K562 (cell line): ENCODE results near the gene ADAM22. TPM values are rescaled to one million over a fixed set of nuclear protein-coding genes. Genes with fewer than 3 reads are reported as not detected.

Source experiments
- ATF2 ChIP-seq: sonication (generic); formaldehyde crosslinking; IDR thresholded peaks from 2 replicates; pipeline ENCODE4 v1.8.1; 2022; ENCODE audit warnings: missing genetic modification reagents
- CBFA2T2 ChIP-seq: fragments of 450-650 bp; conservative IDR thresholded peaks from 2 replicates; pipeline ENCODE4 v1.6.1; 2017; ENCODE audit warnings: mild to moderate bottlenecking
- DEAF1 ChIP-seq: fragments of 450-650 bp; formaldehyde crosslinking; IDR thresholded peaks from 2 replicates; pipeline ENCODE4 v1.4.0; 2020; ENCODE audit warnings: mild to moderate bottlenecking, moderate library complexity
- EZH2 ChIP-seq: IDR thresholded peaks from 2 replicates; pipeline ENCODE4 v1.6.1; 2012; ENCODE audit warnings: low read depth, mild to moderate bottlenecking, inconsistent platforms, low read length, borderline replicate concordance
- FOXJ2 ChIP-seq: fragments of 200-800 bp; sonication (Bioruptor generic); IDR thresholded peaks from 2 replicates; pipeline ENCODE4 v1.6.1; 2016; ENCODE audit warnings: missing genetic modification characterization, missing compliant biosample characterization
- HDAC1 ChIP-seq, 2 experiments: fragments of 450-650 bp; IDR thresholded peaks; 2 replicates each; pipeline ENCODE4 v1.6.1; 2016 to 2017; ENCODE audit warnings: inconsistent platforms in 1 of 2, mild to moderate bottlenecking in 1 of 2, moderate library complexity in 1 of 2
- KAT8 ChIP-seq: fragments of 450-650 bp; IDR thresholded peaks from 2 replicates; pipeline ENCODE4 v1.6.1; 2016; ENCODE audit warnings: low read depth, mild to moderate bottlenecking
- RREB1 ChIP-seq: fragments of 250-450 bp; sonication (Bioruptor Pico); IDR thresholded peaks from 2 replicates; pipeline ENCODE4 v1.4.0; 2020
- ZNF124 ChIP-seq: sonication (generic); formaldehyde crosslinking; IDR thresholded peaks from 2 replicates; pipeline ENCODE4 v1.8.1; 2022; ENCODE audit warnings: missing genetic modification reagents
- polyA plus RNA-seq, 8 experiments: library from polyadenylated mRNA; depleted of rRNA in 4 of 8; stranded (reverse) in 5 of 8; unstranded in 3 of 8; fragments of >200 nt; fragmentation: Nextera tagmentation in 2 of 8; fragmentation: Illumina TruSeq in 1 of 8; extraction: Ambion mirVana in 2 of 8; extraction: Trizol in 1 of 8; gene quantifications; 2 replicates each; pipeline versions ENCODE4 v1.2.1 to v1.2.3, GENCODE V29; 2011 to 2014; ENCODE audit warnings: inconsistent platforms in 1 of 8, missing spikeins in 1 of 8
- total RNA-seq, 7 experiments: library from RNA; depleted of rRNA in 6 of 7; stranded (reverse); fragments of >200 nt in 6 of 7; fragmentation: Illumina TruSeq in 2 of 7; extraction: Trizol in 2 of 7; gene quantifications; 2 replicates each; pipeline versions ENCODE4 v1.2.1 to v1.2.3, GENCODE V29; 2011 to 2021; ENCODE audit warnings: low replicate concordance in 1 of 7
- TF ChIP-seq, protein P1 (sequence below): sonication (generic); formaldehyde crosslinking; IDR thresholded peaks from 2 replicates; pipeline ENCODE4 v1.8.0; 2022; ENCODE audit warnings: mild to moderate bottlenecking, missing genetic modification reagents
- TF ChIP-seq, protein P2 (sequence below): fragments of 250-450 bp; sonication (Bioruptor Pico); IDR thresholded peaks from 2 replicates; pipeline ENCODE4 v1.5.0; 2021

The ADAM22 gene
- total and polyA plus RNA-seq, 9 of the 15 experiments (the other 6 are each of a cell fraction or from before 2014, with no cell fraction given), result 0.01 to 0.58 (median 0.18) TPM

GRCh38 chr7:88219781-88220747, 286.0 kb downstream of the ADAM22 start, which contains the start of gene SRI (continued):
- TF ChIP-seq, protein P1, sequence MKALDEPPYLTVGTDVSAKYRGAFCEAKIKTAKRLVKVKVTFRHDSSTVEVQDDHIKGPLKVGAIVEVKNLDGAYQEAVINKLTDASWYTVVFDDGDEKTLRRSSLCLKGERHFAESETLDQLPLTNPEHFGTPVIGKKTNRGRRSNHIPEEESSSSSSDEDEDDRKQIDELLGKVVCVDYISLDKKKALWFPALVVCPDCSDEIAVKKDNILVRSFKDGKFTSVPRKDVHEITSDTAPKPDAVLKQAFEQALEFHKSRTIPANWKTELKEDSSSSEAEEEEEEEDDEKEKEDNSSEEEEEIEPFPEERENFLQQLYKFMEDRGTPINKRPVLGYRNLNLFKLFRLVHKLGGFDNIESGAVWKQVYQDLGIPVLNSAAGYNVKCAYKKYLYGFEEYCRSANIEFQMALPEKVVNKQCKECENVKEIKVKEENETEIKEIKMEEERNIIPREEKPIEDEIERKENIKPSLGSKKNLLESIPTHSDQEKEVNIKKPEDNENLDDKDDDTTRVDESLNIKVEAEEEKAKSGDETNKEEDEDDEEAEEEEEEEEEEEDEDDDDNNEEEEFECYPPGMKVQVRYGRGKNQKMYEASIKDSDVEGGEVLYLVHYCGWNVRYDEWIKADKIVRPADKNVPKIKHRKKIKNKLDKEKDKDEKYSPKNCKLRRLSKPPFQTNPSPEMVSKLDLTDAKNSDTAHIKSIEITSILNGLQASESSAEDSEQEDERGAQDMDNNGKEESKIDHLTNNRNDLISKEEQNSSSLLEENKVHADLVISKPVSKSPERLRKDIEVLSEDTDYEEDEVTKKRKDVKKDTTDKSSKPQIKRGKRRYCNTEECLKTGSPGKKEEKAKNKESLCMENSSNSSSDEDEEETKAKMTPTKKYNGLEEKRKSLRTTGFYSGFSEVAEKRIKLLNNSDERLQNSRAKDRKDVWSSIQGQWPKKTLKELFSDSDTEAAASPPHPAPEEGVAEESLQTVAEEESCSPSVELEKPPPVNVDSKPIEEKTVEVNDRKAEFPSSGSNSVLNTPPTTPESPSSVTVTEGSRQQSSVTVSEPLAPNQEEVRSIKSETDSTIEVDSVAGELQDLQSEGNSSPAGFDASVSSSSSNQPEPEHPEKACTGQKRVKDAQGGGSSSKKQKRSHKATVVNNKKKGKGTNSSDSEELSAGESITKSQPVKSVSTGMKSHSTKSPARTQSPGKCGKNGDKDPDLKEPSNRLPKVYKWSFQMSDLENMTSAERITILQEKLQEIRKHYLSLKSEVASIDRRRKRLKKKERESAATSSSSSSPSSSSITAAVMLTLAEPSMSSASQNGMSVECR (CRISPR knock-in tag), result 0 out of 2 replicates have a peak, but pooled peaks have one; percentile 26
- TF ChIP-seq KAT8 (no peak), CBFA2T2 (no peak), ATF2 (no peak), FOXJ2 (tag) (peak; percentile 55; the same call in 1 of the 2 replicates), DEAF1 (CRISPR knock-in tag) (no peak), EZH2 (no peak), HDAC1 (IDR thresholded peaks at IDR 0.05) (peak in 1 of 2 experiments; percentile 63; a peak in 2 of 4 replicates), ZNF124 (CRISPR knock-in tag) (no peak), RREB1 (CRISPR knock-in tag) (peak; percentile 74; the same call in 1 of the 2 replicates)
- TF ChIP-seq, protein P2, sequence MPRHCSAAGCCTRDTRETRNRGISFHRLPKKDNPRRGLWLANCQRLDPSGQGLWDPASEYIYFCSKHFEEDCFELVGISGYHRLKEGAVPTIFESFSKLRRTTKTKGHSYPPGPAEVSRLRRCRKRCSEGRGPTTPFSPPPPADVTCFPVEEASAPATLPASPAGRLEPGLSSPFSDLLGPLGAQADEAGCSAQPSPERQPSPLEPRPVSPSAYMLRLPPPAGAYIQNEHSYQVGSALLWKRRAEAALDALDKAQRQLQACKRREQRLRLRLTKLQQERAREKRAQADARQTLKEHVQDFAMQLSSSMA, result peak; percentile 81; the same call in 1 of the 2 replicates
